Umbilical cord (tissue), 2 donors: ENCODE measurements around the gene PPP1R14B. TPM values are rescaled to one million over a fixed set of nuclear protein-coding genes. Genes with fewer than 3 reads are reported as not detected.

Experiments used
- DNase-seq: peaks from one replicate; pipeline ENCODE4 v3.0.0-alpha.2; 2015; ENCODE audit warnings: low spot score
- total RNA-seq: library from RNA; depleted of rRNA; stranded (reverse); fragments of >200 nt; gene quantifications from one replicate; pipeline ENCODE4 v1.2.3, GENCODE V29; 2014; ENCODE audit warnings: low replicate concordance; ENCODE audit not compliant: insufficient read depth

Gene PPP1R14B
- total RNA-seq, 1 donor from 2014 or later, result 60.4 TPM

- no peak for DNase-seq
These were observed 15.8 kb downstream of the PPP1R14B start for GRCh38 chr11:64230985-64231365.

- DNase-seq, result peak; percentile 97
These were observed 16.4 kb downstream of the PPP1R14B start, which contains the start of gene DNAJC4 for GRCh38 chr11:64230171-64230984. DNAJC4 (plus strand) TSS chr11:64230548; CDS start chr11:64230855, 307 bp downstream.

GRCh38 chr11:64229744-64230170 is 17.0 kb downstream of the PPP1R14B start:
- no peak for DNase-seq

- no peak for DNase-seq
These were observed 17.5 kb downstream of the PPP1R14B start for GRCh38 chr11:64229090-64229743.

GRCh38 chr11:64227405-64227956 is 19.3 kb downstream of the PPP1R14B start:
- DNase-seq, result no peak

- DNase-seq, result no peak
These were observed 20.2 kb downstream of the PPP1R14B start for GRCh38 chr11:64226507-64227051.

GRCh38 chr11:64225608-64226506 is 20.9 kb downstream of the PPP1R14B start, which contains the start of the genes NUDT22 and TRPT1:
NUDT22 (plus strand) TSS chr11:64226274; CDS start chr11:64226653, 379 bp downstream.
TRPT1 (minus strand) TSS chr11:64226186; CDS start chr11:64225860, 326 bp downstream.
- peak; percentile 90 for DNase-seq

GRCh38 chr11:64224891-64225607 is 21.7 kb downstream of the PPP1R14B start:
- no peak for DNase-seq

GRCh38 chr11:64224151-64224890 is 22.4 kb downstream of the PPP1R14B start:
- DNase-seq, result no peak

- DNase-seq, result no peak
These were observed 23.6 kb downstream of the PPP1R14B start for GRCh38 chr11:64223001-64223651.

- no peak for DNase-seq
These were observed 24.1 kb downstream of the PPP1R14B start for GRCh38 chr11:64222651-64223000.

- DNase-seq, result no peak
These were observed 25.9 kb downstream of the PPP1R14B start for GRCh38 chr11:64220798-64221197.

- no peak for DNase-seq
These were observed 26.5 kb downstream of the PPP1R14B start for GRCh38 chr11:64220271-64220670.

GRCh38 chr11:64219755-64220154 is 27.0 kb downstream of the PPP1R14B start:
- no peak for DNase-seq

GRCh38 chr11:64219354-64219684 is 27.4 kb downstream of the PPP1R14B start:
- no peak for DNase-seq

GRCh38 chr11:64218628-64219353 is 28.0 kb downstream of the PPP1R14B start:
- no peak for DNase-seq

GRCh38 chr11:64216879-64217278 is 29.9 kb downstream of the PPP1R14B start:
- DNase-seq, result no peak

- DNase-seq, result no peak
These were observed 35.4 kb downstream of the PPP1R14B start for GRCh38 chr11:64211181-64211872.
